ENCODE results near the gene UBLCP1.

- TF ChIP-seq, protein P1, sequence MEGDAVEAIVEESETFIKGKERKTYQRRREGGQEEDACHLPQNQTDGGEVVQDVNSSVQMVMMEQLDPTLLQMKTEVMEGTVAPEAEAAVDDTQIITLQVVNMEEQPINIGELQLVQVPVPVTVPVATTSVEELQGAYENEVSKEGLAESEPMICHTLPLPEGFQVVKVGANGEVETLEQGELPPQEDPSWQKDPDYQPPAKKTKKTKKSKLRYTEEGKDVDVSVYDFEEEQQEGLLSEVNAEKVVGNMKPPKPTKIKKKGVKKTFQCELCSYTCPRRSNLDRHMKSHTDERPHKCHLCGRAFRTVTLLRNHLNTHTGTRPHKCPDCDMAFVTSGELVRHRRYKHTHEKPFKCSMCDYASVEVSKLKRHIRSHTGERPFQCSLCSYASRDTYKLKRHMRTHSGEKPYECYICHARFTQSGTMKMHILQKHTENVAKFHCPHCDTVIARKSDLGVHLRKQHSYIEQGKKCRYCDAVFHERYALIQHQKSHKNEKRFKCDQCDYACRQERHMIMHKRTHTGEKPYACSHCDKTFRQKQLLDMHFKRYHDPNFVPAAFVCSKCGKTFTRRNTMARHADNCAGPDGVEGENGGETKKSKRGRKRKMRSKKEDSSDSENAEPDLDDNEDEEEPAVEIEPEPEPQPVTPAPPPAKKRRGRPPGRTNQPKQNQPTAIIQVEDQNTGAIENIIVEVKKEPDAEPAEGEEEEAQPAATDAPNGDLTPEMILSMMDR (conservative IDR thresholded peaks at IDR 0.05; ENCODE audit: low read depth, low read length) = no peak
- TF ChIP-seq EZH2 (IDR thresholded peaks at IDR 0.05; ENCODE audit: low read length, unreplicated experiment) (no peak), EZH2phosphoT487 (IDR thresholded peaks at IDR 0.05; ENCODE audit: borderline replicate concordance, low read length) (no peak)
These were observed 48.4 kb upstream of the UBLCP1 start for GRCh38 chr5:159214486-159215271.
